Rectal smooth muscle tissue (tissue), 1 donor: ENCODE data around the gene EIF4EBP2.

Experiments
- H3K27ac ChIP-seq: one replicate; pipeline ENCODE4 v1.7.0; 2013; ENCODE audit warnings: low read depth, low read length, inconsistent platforms
- H3K27me3 ChIP-seq: one replicate; pipeline ENCODE4 v1.7.0; 2013; ENCODE audit warnings: low read length; ENCODE audit not compliant: control insufficient read depth, insufficient read depth
- H3K36me3 ChIP-seq: one replicate; pipeline ENCODE4 v1.7.0; 2013; ENCODE audit warnings: low read length; ENCODE audit not compliant: control insufficient read depth, insufficient read depth
- H3K4me1 ChIP-seq: one replicate; pipeline ENCODE4 v1.7.0; 2013; ENCODE audit warnings: low read length; ENCODE audit not compliant: control insufficient read depth, insufficient read depth
- H3K4me3 ChIP-seq: one replicate; pipeline ENCODE4 v1.7.0; 2013; ENCODE audit warnings: low read length
- H3K9ac ChIP-seq: one replicate; pipeline ENCODE4 v1.7.0; 2013; ENCODE audit warnings: low read length

EIF4EBP2 gene

GRCh38 chr10:70418713-70419112, 14.8 kb downstream of the EIF4EBP2 start:
- Histone ChIP-seq H3K27ac (no peak overlapping the region), H3K9ac (no peak overlapping the region), H3K27me3 (no peaks in the 10 kb centered on the region), H3K36me3 (peaks cover 22% of the 10 kb centered on the region), H3K4me3 (no peak overlapping the region), H3K4me1 (no peaks in the 10 kb centered on the region)

- Histone ChIP-seq H3K27ac (no peak overlapping the region), H3K4me3 (no peak overlapping the region), H3K27me3 (no peaks in the 10 kb centered on the region), H3K36me3 (peaks cover 37% of the 10 kb centered on the region), H3K9ac (no peak overlapping the region), H3K4me1 (peaks cover 2% of the 10 kb centered on the region)
These were observed 20.4 kb downstream of the EIF4EBP2 start for GRCh38 chr10:70424320-70424719.

- Histone ChIP-seq H3K27ac (no peak overlapping the region), H3K27me3 (no peaks in the 10 kb centered on the region), H3K4me1 (peaks cover 6% of the 10 kb centered on the region), H3K9ac (no peak overlapping the region), H3K36me3 (peaks cover 37% of the 10 kb centered on the region), H3K4me3 (no peak overlapping the region)
These were observed 21.2 kb downstream of the EIF4EBP2 start for GRCh38 chr10:70425096-70425495.

- Histone ChIP-seq H3K4me3 (no peak overlapping the region), H3K27me3 (no peaks in the 10 kb centered on the region), H3K36me3 (peaks cover 24% of the 10 kb centered on the region), H3K4me1 (peaks cover 21% of the 10 kb centered on the region), H3K27ac (no peak overlapping the region), H3K9ac (no peak overlapping the region)
These were observed 22.9 kb downstream of the EIF4EBP2 start for GRCh38 chr10:70426823-70427222.

GRCh38 chr10:70430493-70431445, 26.8 kb downstream of the EIF4EBP2 start:
- H3K4me3 ChIP-seq: no peak overlapping the region
- peaks cover 21% of the 10 kb centered on the region for H3K4me1 ChIP-seq
- H3K27ac ChIP-seq: peak overlapping the region; percentile 80

GRCh38 chr10:70432101-70432500, 28.2 kb downstream of the EIF4EBP2 start:
- H3K27ac ChIP-seq: peak overlapping the region; percentile 80

More at GRCh38 chr10:70430493-70431445, 26.8 kb downstream of the EIF4EBP2 start:
- H3K9ac ChIP-seq: no peak overlapping the region
- peaks cover 9% of the 10 kb centered on the region for H3K36me3 ChIP-seq
- H3K27me3 ChIP-seq: no peaks in the 10 kb centered on the region

GRCh38 chr10:70432561-70433263, 28.8 kb downstream of the EIF4EBP2 start:
- Histone ChIP-seq H3K27me3 (no peaks in the 10 kb centered on the region), H3K4me3 (no peak overlapping the region), H3K27ac (peak overlapping the region; percentile 80), H3K36me3 (peaks cover 8% of the 10 kb centered on the region), H3K9ac (no peak overlapping the region), H3K4me1 (peaks cover 21% of the 10 kb centered on the region)

More at GRCh38 chr10:70432101-70432500, 28.2 kb downstream of the EIF4EBP2 start:
- Histone ChIP-seq H3K27me3 (no peaks in the 10 kb centered on the region), H3K36me3 (peaks cover 8% of the 10 kb centered on the region), H3K9ac (no peak overlapping the region), H3K4me3 (no peak overlapping the region), H3K4me1 (peaks cover 21% of the 10 kb centered on the region)

GRCh38 chr10:70433581-70434280, 29.8 kb downstream of the EIF4EBP2 start:
- H3K27me3 ChIP-seq: no peaks in the 10 kb centered on the region
- H3K9ac ChIP-seq: no peak overlapping the region
- H3K27ac ChIP-seq: no peak overlapping the region
- H3K4me1 ChIP-seq: peaks cover 21% of the 10 kb centered on the region
- H3K36me3 ChIP-seq: peaks cover 1% of the 10 kb centered on the region
- H3K4me3 ChIP-seq: no peak overlapping the region

- no peak overlapping the region for H3K4me3 ChIP-seq
- no peaks in the 10 kb centered on the region for H3K36me3 ChIP-seq
- H3K27me3 ChIP-seq: no peaks in the 10 kb centered on the region
- H3K4me1 ChIP-seq: peaks cover 14% of the 10 kb centered on the region
- H3K27ac ChIP-seq: no peak overlapping the region
- no peak overlapping the region for H3K9ac ChIP-seq
These were observed 31.5 kb downstream of the EIF4EBP2 start for GRCh38 chr10:70435241-70436085.

- Histone ChIP-seq H3K4me1 (peaks cover 2% of the 10 kb centered on the region), H3K27ac (no peak overlapping the region), H3K36me3 (no peaks in the 10 kb centered on the region)
These were observed 33.8 kb downstream of the EIF4EBP2 start for GRCh38 chr10:70437721-70438120.

GRCh38 chr10:70440296-70441160, 36.6 kb downstream of the EIF4EBP2 start:
- H3K9ac ChIP-seq: no peak overlapping the region

More at GRCh38 chr10:70437721-70438120, 33.8 kb downstream of the EIF4EBP2 start:
- Histone ChIP-seq H3K4me3 (no peak overlapping the region), H3K9ac (no peak overlapping the region), H3K27me3 (peaks cover 16% of the 10 kb centered on the region)

More at GRCh38 chr10:70440296-70441160, 36.6 kb downstream of the EIF4EBP2 start:
- Histone ChIP-seq H3K36me3 (no peaks in the 10 kb centered on the region), H3K4me3 (peak overlapping the region; percentile 45), H3K4me1 (peaks cover 2% of the 10 kb centered on the region), H3K27me3 (peaks cover 16% of the 10 kb centered on the region), H3K27ac (no peak overlapping the region)
